WTC11 (cell line): ENCODE results near the gene TSPAN4. TPM values are rescaled to one million over a fixed set of nuclear protein-coding genes. Genes with fewer than 3 reads are reported as not detected.

Experiments
- ATAC-seq: fragments of 200-7000 bp; cut with Tn5 transposase; 2 replicates; pipeline ENCODE4 v1.10.0; 2021; ENCODE audit warnings: mild to moderate bottlenecking, moderate library complexity
- CTCF ChIA-PET: fragments of 300-600 bp; sonication (Branson Sonifier 250); formaldehyde crosslinking; loops from one replicate; lab custom pipeline; 2021; ENCODE audit warnings: antibody characterized with exemption; lab: Charles Lee
- POLR2A ChIA-PET: fragments of 350-600 bp; sonication (Branson Sonifier 250); formaldehyde crosslinking; loops from one replicate; lab custom pipeline; 2021; ENCODE audit warnings: antibody characterized with exemption; lab: Charles Lee
- DNase-seq: peaks from one replicate; pipeline ENCODE4 v3.0.0; 2021; ENCODE audit warnings: low spot score
- H3K27ac Mint-ChIP-seq: 2 replicates; pipeline ENCODE4 v1.8.0; 2021; ENCODE audit warnings: mixed read lengths
- H3K27me3 Mint-ChIP-seq: 2 replicates; pipeline ENCODE4 v1.8.0; 2021; ENCODE audit warnings: low read depth, mild to moderate bottlenecking, moderate library complexity, mixed read lengths
- H3K36me3 Mint-ChIP-seq: 2 replicates; pipeline ENCODE4 v1.8.0; 2021; ENCODE audit warnings: mixed read lengths
- H3K4me1 Mint-ChIP-seq: 2 replicates; pipeline ENCODE4 v1.8.0; 2022; ENCODE audit warnings: mixed read lengths
- H3K4me3 Mint-ChIP-seq: 2 replicates; pipeline ENCODE4 v1.8.0; 2021; ENCODE audit warnings: mild to moderate bottlenecking, moderate library complexity, mixed read lengths
- H3K9me3 Mint-ChIP-seq: 2 replicates; pipeline ENCODE4 v1.8.0; 2021; ENCODE audit warnings: mixed read lengths
- ELF4 ChIP-seq: sonication (generic); formaldehyde crosslinking; IDR thresholded peaks from 2 replicates; pipeline ENCODE4 v1.8.1; 2022; ENCODE audit warnings: low read depth, mild to moderate bottlenecking, moderate library complexity, missing genetic modification reagents
- FOXK1 ChIP-seq: sonication (generic); formaldehyde crosslinking; IDR thresholded peaks from 2 replicates; pipeline ENCODE4 v1.8.0; 2022; ENCODE audit warnings: mild to moderate bottlenecking, moderate library complexity, missing genetic modification reagents
- GTF2I ChIP-seq: fragments of 250-450 bp; sonication (Bioruptor Pico); conservative IDR thresholded peaks from 2 replicates; pipeline ENCODE4 v1.4.0; 2021; ENCODE audit warnings: mild to moderate bottlenecking
- KAT7 ChIP-seq: sonication (generic); formaldehyde crosslinking; IDR thresholded peaks from 2 replicates; pipeline ENCODE4 v1.8.1; 2023; ENCODE audit warnings: missing genetic modification reagents, mild to moderate bottlenecking, borderline replicate concordance
- OVOL2 ChIP-seq: fragments of 250-450 bp; sonication (Bioruptor Pico); IDR thresholded peaks from 2 replicates; pipeline ENCODE4 v1.9.0; 2021; ENCODE audit warnings: mild to moderate bottlenecking, borderline replicate concordance
- PRRX2 ChIP-seq: fragments of 250-450 bp; sonication (Bioruptor Pico); IDR thresholded peaks from 2 replicates; pipeline ENCODE4 v1.8.0; 2021; ENCODE audit warnings: mild to moderate bottlenecking
- SMAD3 ChIP-seq: sonication (generic); formaldehyde crosslinking; IDR thresholded peaks from 2 replicates; pipeline ENCODE4 v1.8.0; 2022; ENCODE audit warnings: missing genetic modification reagents, mild to moderate bottlenecking, borderline replicate concordance
- SOX15 ChIP-seq: fragments of 250-450 bp; sonication (Bioruptor Pico); IDR thresholded peaks from 2 replicates; pipeline ENCODE4 v1.9.0; 2021; ENCODE audit warnings: mild to moderate bottlenecking
- ZBTB21 ChIP-seq: sonication (generic); formaldehyde crosslinking; IDR thresholded peaks from 2 replicates; pipeline ENCODE4 v1.8.1; 2023; ENCODE audit warnings: mild to moderate bottlenecking, missing genetic modification reagents, borderline replicate concordance
- ZNF263 ChIP-seq: sonication (generic); formaldehyde crosslinking; IDR thresholded peaks from 2 replicates; pipeline ENCODE4 v1.8.1; 2022; ENCODE audit warnings: low read depth, mild to moderate bottlenecking, moderate library complexity, missing genetic modification reagents
- total RNA-seq: library from RNA; stranded (reverse); gene quantifications from 3 replicates; pipeline ENCODE4 v1.2.3, GENCODE V29; 2021
- TF ChIP-seq, protein P1 (sequence below): sonication (generic); formaldehyde crosslinking; IDR thresholded peaks from 2 replicates; pipeline ENCODE4 v1.8.0; 2022; ENCODE audit warnings: mild to moderate bottlenecking, missing genetic modification reagents
- TF ChIP-seq, protein P2 (sequence below): sonication (generic); formaldehyde crosslinking; IDR thresholded peaks from 2 replicates; pipeline ENCODE4 v1.8.1; 2022; ENCODE audit warnings: low read depth, mild to moderate bottlenecking, moderate library complexity, missing genetic modification reagents, borderline replicate concordance
- TF ChIP-seq, protein P3 (sequence below): fragments of 250-450 bp; sonication (Bioruptor Pico); IDR thresholded peaks from 2 replicates; pipeline ENCODE4 v1.9.0; 2021; ENCODE audit warnings: mild to moderate bottlenecking
- TF ChIP-seq, protein P4 (sequence below): fragments of 250-450 bp; sonication (Bioruptor Pico); IDR thresholded peaks from 2 replicates; pipeline ENCODE4 v1.9.0; 2021; ENCODE audit warnings: mild to moderate bottlenecking
- TF ChIP-seq, protein P5 (sequence below): sonication (generic); formaldehyde crosslinking; IDR thresholded peaks from 2 replicates; pipeline ENCODE4 v1.8.1; 2022; ENCODE audit warnings: low read depth, missing genetic modification reagents, borderline replicate concordance
- TF ChIP-seq, protein P6 (sequence below): sonication (generic); formaldehyde crosslinking; IDR thresholded peaks from 2 replicates; pipeline ENCODE4 v1.8.1; 2022; ENCODE audit warnings: mild to moderate bottlenecking, missing genetic modification reagents, moderate library complexity, borderline replicate concordance

Gene TSPAN4
- total RNA-seq, 1 experiment from 2014 or later, result 94.3 TPM

DNA sequence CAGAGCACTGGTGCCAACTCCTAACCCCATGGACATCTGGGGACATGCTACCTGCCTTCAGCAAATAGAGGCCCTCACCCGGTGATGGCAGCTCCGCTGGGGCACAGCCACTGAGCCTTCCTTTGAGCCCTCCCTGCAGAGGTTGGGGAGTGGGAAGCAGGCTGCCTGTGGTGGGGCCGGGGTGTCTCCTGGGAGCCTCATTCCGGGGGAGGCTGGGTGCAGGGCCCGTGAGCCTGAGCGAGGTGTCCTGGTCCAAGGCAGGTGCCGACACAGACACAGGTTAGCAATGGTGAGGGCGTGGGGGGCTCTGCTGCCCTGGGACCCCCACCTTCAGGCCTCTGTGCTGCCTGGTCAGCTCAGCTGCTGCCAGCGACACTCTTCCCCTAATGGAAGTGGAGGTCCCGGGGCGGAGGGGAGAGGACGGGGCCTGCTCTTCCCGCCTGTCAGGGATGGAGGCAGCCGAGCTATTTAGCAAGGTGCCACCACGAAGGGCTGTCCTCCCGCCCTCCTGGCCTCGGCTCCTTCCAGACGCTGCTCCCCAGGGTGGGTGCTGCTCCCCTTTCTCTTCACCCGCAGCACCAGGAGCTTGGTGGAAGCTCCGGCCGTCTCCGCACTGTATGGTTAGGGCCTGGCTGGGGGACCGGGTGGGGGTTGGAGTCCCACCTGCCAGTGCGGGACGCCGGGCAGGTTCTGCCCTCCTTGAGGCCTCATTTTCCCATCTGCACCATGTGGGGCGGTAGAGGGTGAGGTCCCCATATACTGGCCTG is 11.2 kb downstream of the TSPAN4 start:
- TF ChIP-seq GTF2I (no peak), FOXK1 (no peak), KAT7 (CRISPR knock-in tag) (no peak)
- TF ChIP-seq, protein P1, sequence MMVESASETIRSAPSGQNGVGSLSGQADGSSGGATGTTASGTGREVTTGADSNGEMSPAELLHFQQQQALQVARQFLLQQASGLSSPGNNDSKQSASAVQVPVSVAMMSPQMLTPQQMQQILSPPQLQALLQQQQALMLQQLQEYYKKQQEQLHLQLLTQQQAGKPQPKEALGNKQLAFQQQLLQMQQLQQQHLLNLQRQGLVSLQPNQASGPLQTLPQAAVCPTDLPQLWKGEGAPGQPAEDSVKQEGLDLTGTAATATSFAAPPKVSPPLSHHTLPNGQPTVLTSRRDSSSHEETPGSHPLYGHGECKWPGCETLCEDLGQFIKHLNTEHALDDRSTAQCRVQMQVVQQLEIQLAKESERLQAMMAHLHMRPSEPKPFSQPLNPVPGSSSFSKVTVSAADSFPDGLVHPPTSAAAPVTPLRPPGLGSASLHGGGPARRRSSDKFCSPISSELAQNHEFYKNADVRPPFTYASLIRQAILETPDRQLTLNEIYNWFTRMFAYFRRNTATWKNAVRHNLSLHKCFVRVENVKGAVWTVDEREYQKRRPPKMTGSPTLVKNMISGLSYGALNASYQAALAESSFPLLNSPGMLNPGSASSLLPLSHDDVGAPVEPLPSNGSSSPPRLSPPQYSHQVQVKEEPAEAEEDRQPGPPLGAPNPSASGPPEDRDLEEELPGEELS, result no peak
- TF ChIP-seq, protein P2, sequence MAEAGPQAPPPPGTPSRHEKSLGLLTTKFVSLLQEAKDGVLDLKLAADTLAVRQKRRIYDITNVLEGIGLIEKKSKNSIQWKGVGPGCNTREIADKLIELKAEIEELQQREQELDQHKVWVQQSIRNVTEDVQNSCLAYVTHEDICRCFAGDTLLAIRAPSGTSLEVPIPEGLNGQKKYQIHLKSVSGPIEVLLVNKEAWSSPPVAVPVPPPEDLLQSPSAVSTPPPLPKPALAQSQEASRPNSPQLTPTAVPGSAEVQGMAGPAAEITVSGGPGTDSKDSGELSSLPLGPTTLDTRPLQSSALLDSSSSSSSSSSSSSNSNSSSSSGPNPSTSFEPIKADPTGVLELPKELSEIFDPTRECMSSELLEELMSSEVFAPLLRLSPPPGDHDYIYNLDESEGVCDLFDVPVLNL (CRISPR knock-in tag), result no peak
- Mint-ChIP-seq H3K4me3 (no peak overlapping the region), H3K27me3 (no peaks in the 10 kb centered on the region; the same call in 1 of the 2 replicates), H3K4me1 (peaks cover 25% of the 10 kb centered on the region), H3K9me3 (no peaks in the 10 kb centered on the region), H3K36me3 (no peaks in the 10 kb centered on the region), H3K27ac (no peak overlapping the region)
- CTCF ChIA-PET, result interaction anchor here (0.7 to 1.6 kb wide), 2 partner anchors 23 to 44 kb away, joined by 3 to 6 read pairs; no protein-coding TSS in a partner anchor
- ATAC-seq (no peak), DNase-seq (no peak)
- POLR2A ChIA-PET, result no interaction called here

DNA sequence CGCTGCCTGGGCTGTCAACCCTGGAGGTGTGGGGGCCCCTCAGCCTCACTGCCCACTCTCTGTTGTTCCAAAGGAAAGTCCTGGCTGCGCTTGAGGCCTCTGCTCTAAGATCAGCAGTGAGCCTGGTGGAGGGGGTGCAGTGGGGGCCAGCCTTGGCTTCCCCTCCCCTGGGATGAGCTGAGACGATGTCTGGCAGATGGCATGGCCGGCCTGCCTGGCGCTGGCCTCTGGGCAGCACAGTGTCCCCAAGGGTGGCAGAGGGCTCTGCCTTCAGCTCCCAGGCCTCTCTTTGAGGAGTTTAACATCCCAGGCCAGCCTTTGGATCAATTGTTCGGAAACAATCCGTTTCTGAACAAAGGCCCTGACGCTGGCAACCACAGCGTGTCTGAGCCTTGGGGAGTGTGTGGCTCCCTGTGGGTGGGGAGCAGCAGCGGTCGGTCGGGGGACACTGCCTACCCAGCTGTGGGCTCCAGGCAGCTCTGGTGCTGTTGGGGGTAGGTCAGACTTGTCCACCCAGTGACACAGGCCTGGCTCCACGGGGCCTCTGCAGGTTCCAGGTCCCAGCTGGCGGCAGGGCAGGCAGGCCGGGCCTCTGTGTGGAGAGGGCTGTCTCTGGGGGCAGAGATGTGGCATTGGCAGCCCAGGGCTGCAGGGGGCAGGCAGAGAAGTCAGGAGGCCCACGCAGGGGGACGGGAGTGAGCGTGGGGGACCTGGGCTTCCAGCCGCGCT is 12.1 kb downstream of the TSPAN4 start:
- no peaks in the 10 kb centered on the region for H3K36me3 Mint-ChIP-seq
- no peaks in the 10 kb centered on the region; the same call in 1 of the 2 replicates for H3K27me3 Mint-ChIP-seq
- H3K4me1 Mint-ChIP-seq, result peaks cover 25% of the 10 kb centered on the region
- TF ChIP-seq FOXK1, result no peak
- TF ChIP-seq, protein P1, result no peak
- TF ChIP-seq SOX15, result no peak
- no peak for TF ChIP-seq KAT7 (CRISPR knock-in tag)
- TF ChIP-seq, protein P3, sequence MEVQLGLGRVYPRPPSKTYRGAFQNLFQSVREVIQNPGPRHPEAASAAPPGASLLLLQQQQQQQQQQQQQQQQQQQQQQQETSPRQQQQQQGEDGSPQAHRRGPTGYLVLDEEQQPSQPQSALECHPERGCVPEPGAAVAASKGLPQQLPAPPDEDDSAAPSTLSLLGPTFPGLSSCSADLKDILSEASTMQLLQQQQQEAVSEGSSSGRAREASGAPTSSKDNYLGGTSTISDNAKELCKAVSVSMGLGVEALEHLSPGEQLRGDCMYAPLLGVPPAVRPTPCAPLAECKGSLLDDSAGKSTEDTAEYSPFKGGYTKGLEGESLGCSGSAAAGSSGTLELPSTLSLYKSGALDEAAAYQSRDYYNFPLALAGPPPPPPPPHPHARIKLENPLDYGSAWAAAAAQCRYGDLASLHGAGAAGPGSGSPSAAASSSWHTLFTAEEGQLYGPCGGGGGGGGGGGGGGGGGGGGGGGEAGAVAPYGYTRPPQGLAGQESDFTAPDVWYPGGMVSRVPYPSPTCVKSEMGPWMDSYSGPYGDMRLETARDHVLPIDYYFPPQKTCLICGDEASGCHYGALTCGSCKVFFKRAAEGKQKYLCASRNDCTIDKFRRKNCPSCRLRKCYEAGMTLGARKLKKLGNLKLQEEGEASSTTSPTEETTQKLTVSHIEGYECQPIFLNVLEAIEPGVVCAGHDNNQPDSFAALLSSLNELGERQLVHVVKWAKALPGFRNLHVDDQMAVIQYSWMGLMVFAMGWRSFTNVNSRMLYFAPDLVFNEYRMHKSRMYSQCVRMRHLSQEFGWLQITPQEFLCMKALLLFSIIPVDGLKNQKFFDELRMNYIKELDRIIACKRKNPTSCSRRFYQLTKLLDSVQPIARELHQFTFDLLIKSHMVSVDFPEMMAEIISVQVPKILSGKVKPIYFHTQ, result no peak
- no peak for TF ChIP-seq ZNF263
- no peak for TF ChIP-seq OVOL2 (CRISPR knock-in tag)
- TF ChIP-seq SMAD3 (CRISPR knock-in tag), result no peak
- TF ChIP-seq, protein P4, sequence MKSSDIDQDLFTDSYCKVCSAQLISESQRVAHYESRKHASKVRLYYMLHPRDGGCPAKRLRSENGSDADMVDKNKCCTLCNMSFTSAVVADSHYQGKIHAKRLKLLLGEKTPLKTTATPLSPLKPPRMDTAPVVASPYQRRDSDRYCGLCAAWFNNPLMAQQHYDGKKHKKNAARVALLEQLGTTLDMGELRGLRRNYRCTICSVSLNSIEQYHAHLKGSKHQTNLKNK, result no peak
- TF ChIP-seq, protein P5, sequence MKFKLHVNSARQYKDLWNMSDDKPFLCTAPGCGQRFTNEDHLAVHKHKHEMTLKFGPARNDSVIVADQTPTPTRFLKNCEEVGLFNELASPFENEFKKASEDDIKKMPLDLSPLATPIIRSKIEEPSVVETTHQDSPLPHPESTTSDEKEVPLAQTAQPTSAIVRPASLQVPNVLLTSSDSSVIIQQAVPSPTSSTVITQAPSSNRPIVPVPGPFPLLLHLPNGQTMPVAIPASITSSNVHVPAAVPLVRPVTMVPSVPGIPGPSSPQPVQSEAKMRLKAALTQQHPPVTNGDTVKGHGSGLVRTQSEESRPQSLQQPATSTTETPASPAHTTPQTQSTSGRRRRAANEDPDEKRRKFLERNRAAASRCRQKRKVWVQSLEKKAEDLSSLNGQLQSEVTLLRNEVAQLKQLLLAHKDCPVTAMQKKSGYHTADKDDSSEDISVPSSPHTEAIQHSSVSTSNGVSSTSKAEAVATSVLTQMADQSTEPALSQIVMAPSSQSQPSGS, result no peak
- TF ChIP-seq, protein P6, sequence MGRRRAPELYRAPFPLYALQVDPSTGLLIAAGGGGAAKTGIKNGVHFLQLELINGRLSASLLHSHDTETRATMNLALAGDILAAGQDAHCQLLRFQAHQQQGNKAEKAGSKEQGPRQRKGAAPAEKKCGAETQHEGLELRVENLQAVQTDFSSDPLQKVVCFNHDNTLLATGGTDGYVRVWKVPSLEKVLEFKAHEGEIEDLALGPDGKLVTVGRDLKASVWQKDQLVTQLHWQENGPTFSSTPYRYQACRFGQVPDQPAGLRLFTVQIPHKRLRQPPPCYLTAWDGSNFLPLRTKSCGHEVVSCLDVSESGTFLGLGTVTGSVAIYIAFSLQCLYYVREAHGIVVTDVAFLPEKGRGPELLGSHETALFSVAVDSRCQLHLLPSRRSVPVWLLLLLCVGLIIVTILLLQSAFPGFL (CRISPR knock-in tag), result no peak
- no peak for TF ChIP-seq ZBTB21
- TF ChIP-seq ELF4 (CRISPR knock-in tag), result no peak
- TF ChIP-seq PRRX2 (CRISPR knock-in tag), result no peak
- DNase-seq, result no peak
- H3K9me3 Mint-ChIP-seq, result no peaks in the 10 kb centered on the region
- no peak overlapping the region for H3K27ac Mint-ChIP-seq
- ChIA-PET POLR2A (no interaction called here), CTCF (interaction anchor here (1.6 to 2.8 kb wide), 2 partner anchors 11 to 43 kb away, joined by 6 to 14 read pairs; partner anchors contain the start of genes POLR2L and TSPAN4)
- H3K4me3 Mint-ChIP-seq, result no peak overlapping the region
- no peak for ATAC-seq
